CD1c-positive myeloid dendritic cell (primary cell): ENCODE results near the gene POMC.
"Not testable (repeated sequence)": the region's sequence is repeated elsewhere in the genome, so short reads cannot be mapped to it uniquely, and the experiment has no call there.

Experiments used
- DNase-seq: peaks from one replicate; pipeline ENCODE4 v3.0.0-alpha.2; 2016; ENCODE audit errors: extremely low spot score

POMC gene

GRCh38 chr2:25168256-25169072 lies at the start of gene POMC:
Gene POMC, minus strand, starts transcription at chr2:25168580. Its CDS starts 3,808 bp downstream, at chr2:25164772.
- peak; percentile 40 for DNase-seq

- DNase-seq: no peak
Observed at GRCh38 chr2:25218100-25218499, 49.7 kb upstream of the POMC start.

DNA sequence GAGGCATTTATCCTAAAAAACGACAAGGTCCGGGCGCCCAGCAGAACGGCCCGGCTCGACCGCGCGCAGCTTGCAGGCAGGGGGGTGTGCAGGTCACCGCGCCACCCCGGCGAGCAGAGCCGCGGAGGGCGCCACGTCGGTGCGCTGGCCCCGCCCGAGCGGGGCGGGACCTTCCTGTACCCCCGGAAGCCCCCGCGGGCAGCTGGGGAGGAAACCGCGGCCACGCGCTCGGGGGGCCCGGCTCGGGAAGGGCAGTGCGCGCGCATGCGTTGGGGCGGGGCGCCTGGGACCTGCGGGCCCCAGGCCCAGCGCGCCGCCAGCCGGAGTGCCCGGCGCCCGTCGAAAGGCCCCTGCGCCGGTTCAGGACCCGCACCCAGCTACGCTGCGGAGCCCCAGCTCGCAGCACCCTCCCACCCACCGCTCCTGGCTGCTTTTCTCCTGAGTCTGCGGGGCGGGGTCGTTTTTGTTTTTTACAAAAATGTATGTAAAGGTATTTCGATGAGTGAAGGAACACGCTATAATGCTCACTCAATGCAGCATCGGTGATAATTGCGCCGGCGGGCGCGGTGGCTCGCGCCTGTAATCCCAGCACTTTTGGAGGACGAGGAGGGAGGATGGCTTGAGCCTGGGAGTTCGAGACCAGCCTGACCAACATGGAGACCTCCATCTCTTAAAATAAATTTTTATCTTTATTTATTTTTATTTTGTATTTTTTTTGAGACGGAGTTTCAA lies 47.7 kb upstream of the POMC start:
- peak; percentile 72 for DNase-seq

DNA sequence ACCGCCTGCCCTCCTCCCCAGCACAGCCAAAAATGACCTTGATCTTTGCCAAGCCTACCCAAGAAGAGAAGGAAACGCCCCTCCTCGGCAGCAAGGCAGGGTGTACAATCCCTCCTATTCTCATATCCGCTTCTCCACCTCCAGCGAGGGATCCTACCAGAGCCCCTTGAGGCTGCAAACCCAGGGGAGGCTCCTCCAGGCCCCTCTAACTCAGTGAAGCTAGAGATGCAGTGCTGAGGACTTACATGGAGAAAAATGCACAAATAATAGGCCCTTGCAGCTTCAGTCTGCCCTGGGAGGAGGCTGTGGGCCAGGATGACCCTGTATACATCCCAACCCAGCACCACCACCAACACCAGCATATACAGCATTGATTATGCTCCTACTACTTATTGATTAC lies 46.9 kb upstream of the POMC start:
- DNase-seq: no peak

- DNase-seq: no peak
Observed at GRCh38 chr2:25213229-25213628, 44.8 kb upstream of the POMC start.

DNA sequence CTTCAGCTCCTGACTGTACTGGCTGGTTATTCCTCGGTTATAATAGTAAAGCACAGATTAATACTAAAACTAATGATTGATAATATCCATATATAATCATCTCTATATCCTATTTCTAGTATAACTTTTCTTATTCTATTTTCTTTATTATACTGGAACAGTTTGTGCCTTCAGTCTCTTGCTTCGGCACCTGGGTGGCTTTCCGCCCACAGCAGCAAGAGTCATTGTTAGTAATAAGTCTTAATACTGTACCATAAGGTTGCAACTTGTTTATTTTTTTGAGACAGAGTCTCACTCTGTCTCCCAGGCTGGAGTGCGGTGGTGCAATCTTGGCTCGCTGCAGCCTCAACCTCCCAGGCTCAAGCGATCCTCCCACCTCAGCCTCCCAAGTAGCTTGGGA lies 42.5 kb upstream of the POMC start:
- not testable (repeated sequence) for DNase-seq

GRCh38 chr2:25207078-25207545 lies 38.7 kb upstream of the POMC start:
- peak; percentile 36 for DNase-seq

DNA sequence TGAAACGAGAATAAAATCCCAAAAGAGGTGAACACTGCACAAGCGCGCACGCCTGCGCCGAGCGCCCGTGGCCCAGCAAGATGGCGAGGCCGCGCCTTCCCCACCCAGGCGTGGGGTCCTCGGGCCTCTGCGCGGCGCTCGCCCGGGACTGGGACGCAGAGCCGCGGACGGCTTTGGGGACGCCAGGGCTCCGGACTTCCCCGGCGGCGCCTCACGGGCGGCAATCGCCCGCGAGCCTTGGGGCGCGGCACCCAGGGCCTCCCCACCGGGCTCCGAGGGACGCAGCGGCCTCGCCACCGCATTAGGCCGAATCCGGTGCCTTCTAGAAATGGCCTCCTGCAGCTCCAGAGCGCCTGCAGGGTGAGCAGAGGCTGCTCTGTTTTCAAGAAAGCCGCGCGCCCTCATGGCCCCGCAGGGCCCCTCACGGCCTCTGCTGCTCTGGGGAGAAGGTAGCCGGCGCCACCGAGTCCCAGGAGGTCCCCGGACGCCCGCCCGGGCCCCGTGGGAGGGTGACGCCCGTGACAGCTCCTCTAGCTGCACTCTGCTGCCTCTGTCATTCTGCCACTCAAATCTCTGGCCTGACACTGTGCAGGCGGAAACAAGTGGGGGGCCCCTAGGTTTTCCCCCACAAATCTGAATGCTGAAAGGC lies 35.9 kb upstream of the POMC start:
- peak; percentile 11 for DNase-seq

DNA sequence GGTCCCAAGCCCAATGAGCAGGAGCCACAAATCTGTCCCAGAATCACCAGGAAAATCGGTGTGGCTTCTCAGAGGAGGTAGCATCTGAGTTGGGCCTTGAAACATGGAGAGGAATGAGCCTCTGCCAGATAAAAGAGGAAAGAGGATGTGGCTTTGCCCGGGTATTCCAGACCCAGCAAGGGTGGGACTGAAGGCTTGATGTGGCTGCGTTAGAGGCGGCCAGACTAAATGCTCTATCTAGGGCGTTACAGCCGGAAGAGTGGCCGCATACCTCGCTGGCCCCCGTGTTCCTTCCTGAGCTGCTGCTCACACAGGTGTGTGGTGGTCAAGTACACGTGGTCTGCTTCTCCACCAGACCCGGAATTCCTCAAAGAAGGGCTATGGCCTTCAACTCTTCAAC lies 33.9 kb upstream of the POMC start:
- no peak for DNase-seq

DNA sequence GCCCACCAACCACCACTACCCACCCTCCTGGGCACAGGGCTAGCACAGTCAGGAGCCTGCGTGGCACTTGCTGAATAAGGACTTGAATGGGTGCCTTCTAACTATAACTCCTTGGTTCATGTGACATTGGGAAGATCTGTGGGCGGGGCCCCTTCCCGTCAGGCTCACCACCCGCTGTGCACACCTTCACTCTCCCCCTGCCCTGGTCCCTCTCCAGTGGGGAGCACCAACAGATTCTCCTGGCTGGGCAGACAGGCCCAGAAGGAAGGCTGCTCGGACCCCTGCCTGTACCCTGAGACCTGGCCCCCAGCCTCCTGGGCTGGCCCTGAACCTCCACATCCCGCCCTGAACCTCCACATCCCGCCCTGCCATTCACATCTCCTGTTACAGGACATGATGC lies 33.4 kb upstream of the POMC start:
- DNase-seq: no peak

DNA sequence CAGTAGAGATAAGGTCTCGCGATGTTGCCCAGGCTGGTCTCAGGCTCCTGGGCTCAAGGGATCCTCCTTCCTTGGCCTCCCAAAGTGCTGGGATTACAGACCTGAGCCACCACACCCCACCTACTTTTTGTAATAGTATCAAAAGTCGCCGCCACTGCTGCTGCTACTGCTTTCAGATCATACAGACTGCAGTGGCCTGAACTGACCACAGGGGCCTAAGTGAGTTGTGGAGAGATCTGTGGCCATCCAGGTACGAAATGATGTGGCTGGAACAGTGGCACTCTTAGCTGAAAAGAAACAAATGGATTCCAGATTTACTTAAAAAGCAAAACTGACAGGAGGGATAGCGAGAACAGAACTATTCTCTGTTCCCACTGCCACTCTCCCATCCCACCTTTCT lies 32.9 kb upstream of the POMC start:
- no peak for DNase-seq

DNA sequence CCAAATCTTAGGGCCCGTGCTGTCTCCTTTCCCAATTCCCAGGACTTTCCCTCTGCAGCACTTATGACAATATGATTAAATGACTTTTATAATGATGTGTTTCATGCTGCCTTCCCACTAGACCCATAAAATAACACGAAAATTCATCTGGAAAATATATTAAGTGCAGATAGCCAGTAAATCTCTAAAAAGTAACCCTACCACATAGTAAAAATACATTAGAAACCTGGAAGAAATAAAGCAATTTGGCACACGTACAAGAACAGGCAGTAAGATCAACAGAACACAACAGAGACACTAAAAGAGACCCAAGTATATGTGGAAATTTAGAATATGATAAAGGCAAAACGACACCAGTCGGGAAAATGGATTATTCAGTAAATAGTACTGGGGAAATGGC lies 30.2 kb upstream of the POMC start:
- no peak for DNase-seq

DNA sequence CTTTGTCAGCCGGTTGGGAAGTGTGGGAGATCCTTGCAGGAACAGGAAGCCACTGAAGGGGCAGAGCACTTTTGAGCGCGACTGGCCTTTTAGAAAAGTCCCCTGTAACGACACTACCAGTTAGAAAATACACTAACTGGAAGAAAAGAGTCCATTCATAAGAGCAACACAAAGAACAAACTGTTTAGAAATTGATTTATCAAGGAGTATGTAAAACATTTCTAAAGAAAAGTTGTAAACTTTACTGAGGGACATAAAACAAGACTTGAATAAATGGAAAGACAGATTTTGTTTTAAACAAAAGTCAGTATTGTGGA lies 29.8 kb upstream of the POMC start:
- no peak for DNase-seq

DNA sequence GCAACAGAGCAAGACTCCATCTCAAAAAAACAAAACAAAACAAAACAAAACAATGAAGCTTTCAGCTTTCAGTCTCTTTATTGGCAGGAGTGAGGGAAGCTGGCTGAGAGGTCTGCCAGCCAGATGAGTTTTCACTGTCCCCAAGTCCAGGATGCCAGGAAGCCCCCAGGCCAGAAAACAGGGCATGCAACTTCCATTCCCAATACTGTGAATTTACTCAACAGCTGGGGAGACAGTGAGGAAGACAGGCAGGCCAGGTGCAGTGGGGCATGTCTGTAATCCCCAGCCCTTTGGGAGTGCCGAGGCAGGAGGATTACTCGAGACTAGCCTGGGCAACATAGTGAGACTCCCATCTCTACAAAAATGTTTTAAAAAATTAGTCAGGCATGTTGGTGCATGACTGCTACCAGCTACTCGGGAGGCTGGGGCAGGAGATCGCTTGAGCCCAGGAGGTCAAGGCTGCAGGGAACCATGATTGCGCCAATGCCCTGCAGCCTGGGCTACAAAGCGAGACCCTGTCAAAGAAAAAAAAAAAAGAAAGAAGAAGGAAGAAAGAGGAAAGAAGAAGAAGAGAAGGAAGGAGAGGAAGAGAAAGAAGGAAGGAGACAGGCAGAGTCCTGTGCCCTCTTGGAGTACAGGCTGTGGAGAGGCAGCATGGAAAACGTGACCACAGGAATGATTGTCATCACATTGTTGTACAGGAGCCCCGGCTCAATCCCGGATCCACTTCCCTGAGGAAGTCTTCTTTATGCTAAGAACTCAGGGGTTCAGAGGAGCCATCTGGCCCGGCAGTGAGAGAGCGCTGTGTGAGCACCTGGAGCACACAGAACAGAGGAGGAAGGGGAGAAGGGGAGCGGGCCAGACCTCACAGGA lies 29.2 kb upstream of the POMC start:
- DNase-seq: no peak

DNA sequence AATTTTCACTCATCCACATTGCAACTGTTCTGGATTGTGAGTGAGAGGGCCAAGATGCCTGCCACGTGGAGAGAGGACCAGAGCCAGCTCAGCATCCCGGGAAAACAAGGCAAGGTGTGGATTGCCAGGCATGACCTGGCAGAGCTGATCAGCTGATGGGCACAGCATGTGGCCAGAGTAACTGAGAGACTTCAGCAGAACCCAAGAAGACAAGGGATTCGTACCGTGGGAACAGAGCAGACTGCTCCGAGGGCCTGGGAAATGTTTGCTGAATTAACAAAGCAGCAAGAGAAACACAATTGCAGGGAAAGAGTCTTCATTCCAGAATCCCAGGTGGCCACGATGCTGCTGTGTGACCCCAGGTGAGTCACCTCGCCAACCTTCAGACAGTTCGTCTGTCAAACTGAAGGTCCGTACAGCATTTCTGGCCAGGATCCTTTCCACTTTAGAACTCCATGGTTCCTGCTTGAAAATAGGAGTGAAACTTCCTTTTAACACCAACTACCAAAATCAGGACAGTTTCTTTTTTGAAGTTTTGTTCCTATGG lies 26.3 kb upstream of the POMC start:
- DNase-seq: no peak

DNA sequence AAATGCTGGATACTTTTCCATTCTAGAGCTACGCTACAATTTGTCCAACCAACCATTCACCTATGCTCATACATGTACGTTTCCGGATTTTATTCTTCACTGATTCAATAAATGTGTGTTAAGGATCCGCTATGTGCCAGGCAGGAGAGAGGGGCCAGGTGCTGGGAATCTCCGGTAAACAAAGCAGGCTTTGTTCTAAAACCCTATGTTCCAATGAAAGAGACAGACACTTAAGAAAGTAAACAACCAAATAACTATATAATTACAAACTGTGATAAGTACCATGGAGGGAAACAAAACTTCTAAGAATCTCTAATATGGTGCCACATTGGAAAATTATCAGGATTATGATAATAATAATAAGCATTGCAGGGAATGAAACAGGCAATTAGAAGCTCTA lies 22.2 kb upstream of the POMC start:
- no peak for DNase-seq

- DNase-seq: no peak
Observed at GRCh38 chr2:25188405-25188804, 20.0 kb upstream of the POMC start.

DNA sequence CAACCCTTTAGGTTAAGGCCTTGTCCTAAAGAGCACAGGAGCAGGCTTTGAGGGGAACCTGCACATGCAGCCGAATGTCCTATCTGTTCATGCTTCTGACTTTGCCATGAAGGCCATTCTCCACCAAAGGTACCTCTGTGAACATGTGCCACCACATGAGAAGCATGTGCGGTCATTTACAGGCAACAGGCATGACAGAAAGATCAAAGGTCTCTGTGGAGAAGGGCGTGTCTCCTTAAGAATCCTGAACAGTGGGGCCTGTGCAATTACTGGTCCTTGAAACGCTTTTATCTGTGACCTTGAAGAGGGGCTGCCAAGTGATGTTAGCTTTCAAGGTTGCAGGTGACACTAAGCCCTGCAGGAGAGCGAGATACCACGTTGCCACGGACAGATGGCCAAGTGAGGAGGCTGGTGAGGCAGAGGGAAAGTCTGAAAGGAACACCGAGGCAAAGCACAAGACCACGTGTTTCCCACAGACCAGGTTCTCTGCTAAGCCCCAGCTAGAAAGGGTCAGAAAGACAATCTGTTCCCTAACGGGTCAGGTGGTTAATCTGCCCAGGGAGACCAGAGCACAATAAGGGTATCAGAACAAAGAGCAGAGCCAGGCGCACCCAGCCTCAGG lies 19.5 kb upstream of the POMC start:
- DNase-seq: no peak

- DNase-seq: no peak
Observed at GRCh38 chr2:25184254-25184653, 15.9 kb upstream of the POMC start.

- no peak for DNase-seq
Observed at GRCh38 chr2:25178976-25179375, 10.6 kb upstream of the POMC start.

DNA sequence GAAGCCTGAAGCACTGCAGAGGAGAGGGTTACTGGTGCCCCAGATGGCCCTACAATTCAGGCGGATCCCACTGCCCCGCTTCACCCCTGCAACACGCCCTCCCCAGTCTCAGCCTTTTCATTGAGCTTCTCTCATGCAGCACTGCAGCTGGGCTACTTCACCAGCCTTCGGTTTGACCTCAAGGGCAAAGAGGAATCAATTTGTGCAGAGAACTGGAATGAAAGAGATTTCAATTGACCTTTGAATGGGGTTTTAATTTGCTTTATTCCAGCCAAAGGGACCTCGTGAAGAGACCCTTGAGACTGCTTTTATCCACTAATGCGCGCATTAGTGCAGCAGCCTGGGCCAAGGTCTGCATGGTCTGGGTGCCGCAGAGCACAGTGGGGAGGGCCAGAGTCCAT lies 8.8 kb upstream of the POMC start:
- DNase-seq: no peak
